ENCODE data around the gene TAX1BP1. TPM values are rescaled to one million over a fixed set of nuclear protein-coding genes. Genes with fewer than 3 reads are reported as not detected.
A peak's percentile ranks its signal among the peaks of the same experiment; 100 is the strongest.

Gene TAX1BP1
- 77.6 and 88.8 TPM in 2 replicates for total RNA-seq

DNA sequence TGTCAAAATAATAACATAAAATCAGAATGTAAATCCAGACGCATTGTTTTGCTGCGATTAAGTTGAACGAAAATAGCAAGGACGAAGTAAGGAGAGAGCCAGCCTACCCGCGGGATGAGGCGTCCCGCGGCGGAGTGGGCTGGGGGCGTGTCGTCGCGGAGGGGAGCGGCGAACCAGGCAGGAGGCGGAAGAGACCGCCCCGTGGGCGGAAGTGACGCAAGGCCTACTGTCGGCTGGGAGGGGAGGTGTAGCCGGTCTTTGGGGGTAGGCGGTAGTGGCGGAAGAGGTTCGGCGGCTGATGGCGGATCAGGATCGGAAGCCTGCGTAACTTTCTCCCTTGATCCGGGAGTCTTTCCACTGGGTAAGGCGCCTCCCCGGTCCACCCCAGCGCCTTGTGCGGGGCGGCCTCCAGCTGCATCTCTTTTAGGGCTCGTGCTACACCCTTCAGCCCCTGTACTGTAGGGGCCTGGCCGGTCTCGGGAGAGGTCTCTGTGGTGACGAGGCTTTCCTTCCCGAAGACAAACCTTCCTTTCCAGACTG, at the start of gene TAX1BP1:
Gene TAX1BP1 (plus strand): TSS at position 254 of the 540 bp plus-strand sequence. CDS start 8,363 bp downstream, outside the sequence.
- DNase-seq, result peak; percentile 96

DNA sequence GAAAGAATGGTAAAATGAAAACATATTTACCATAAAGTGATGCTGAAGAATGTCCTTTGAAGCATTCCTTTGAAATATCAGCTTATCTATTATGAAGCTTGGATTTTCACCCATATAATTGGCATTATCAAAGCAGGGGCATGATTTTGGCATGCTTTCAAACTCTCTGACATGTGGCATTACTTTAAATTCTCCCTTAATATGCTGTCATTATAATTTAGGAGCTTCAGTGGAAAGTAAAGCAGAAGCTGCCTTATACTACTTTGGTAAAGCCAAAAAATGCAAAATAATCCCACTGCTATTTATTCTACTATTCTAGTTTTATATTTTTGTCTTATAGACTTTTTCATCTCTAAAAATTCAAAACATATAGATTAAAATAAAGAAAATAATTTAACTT, 49.3 kb upstream of the TAX1BP1 start:
- DNase-seq, result no peak

DNA sequence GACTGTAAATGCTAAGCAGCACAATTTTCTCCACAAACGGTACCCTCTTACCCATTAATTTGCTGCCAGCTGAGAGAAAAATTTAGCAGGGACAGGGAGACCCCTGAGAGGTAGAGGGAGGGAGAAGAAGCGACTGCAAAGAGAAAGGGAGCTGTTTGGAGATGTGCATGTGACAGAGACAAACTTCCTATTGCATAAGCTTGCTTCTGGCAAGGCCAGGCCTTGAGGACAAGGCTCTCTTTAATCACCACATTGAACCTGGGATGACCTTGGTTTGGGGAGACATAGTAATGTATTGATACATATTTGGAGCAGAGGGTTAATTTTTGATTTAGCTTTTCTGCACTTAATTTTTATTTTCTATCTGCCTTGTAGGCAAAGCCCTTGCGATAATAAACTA, 46.2 kb upstream of the TAX1BP1 start:
- no peak for DNase-seq

DNA sequence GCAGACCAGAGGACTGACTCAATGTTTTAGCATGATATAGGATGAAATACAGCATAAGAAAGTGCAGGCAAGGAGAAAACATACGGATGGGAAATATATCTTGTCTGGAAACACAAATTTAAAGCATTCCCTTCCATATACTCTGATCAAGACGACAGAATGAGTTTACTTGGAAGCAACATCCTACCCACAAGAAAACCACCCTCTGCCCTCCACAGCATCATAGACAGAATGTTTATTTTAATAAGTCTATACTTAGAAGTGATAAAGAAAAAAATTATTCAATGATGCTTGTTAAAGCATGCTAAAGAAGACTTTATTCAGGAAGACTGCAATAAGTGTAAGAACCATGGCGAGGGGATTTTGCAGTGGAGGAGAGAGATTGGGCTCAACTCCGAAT, 44.9 kb upstream of the TAX1BP1 start:
- DNase-seq, result no peak

DNA sequence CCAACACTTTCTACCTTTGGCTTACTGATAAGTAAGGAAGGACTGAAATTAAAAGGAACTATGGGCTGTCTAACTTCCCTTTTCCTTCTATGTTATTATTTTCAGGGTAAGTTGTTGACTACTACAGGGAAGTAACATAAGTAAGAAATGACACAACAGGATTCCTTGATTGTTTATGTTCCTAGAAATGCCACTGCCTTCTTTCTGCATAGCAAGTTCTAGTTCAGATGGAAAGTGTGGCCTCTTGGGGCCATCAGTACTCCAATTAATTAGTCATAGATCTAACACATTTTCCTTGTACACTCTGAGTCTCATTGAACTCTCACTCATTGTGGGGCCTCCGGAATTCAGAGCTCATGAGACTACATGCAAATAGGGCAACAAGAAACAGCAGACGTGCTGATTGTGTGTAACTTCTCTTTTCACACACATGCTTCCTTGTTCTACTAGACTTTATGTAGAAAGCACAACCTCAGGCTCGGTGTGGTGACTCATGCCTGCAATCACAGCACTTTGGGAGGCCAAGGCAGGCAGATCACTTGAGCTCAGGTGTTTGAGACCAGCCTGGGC, 42.0 kb upstream of the TAX1BP1 start:
- DNase-seq, result peak; percentile 10

DNA sequence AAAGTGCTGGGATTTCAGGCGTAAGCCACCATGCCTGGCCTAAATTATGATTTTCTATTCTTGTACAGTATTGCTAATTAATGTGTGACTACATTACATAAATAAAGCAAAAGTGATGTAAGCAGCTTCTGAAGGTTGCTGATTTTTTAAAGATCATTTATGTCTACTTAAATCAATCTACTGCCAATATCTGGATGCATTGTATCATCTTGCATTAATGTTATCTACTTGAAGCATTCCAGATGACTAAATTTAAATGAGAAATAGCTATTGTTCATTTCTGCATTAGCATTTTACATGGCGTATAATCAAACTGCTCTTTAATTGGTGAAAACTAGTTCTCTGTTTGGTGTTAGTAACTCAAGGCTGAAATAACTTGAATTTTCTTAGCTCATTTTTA, 40.2 kb upstream of the TAX1BP1 start:
- no peak for DNase-seq

DNA sequence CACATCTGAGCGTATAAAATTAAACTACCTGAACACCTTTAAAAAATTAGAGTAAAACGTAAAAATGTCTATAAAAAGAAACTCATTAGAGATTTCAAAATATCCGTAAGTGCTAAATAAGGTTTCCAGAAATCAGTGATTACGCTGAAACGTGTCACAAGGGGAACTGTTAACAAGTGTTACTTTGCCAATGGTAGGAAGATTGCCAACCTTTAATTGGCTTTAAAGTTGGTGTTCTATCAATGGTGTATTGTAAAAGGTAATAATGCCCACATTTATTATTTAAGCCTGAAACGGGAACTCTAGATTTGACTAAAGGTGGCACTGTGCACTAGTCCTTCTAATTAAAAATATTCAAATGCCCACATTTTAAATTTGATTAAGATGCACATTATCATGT, 39.5 kb upstream of the TAX1BP1 start:
- no peak for DNase-seq

DNA sequence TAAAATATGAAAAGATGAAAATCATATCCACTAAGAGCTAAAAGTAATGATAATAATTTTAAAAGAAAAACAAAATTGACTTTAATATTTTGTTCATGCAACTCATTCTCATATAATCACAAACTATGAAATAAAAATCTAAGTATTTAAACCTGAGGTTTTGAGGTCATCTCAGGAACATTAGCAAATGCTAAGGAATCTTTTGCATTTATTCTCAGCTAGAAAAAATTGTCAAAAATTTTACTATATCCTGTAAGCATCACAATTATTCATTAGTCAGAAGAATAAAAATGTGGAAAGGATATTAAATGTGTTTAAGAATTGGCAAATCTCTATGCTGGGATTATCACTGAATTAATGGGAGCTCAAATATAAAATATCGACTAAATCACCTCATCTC, 36.8 kb upstream of the TAX1BP1 start:
- DNase-seq, result no peak

DNA sequence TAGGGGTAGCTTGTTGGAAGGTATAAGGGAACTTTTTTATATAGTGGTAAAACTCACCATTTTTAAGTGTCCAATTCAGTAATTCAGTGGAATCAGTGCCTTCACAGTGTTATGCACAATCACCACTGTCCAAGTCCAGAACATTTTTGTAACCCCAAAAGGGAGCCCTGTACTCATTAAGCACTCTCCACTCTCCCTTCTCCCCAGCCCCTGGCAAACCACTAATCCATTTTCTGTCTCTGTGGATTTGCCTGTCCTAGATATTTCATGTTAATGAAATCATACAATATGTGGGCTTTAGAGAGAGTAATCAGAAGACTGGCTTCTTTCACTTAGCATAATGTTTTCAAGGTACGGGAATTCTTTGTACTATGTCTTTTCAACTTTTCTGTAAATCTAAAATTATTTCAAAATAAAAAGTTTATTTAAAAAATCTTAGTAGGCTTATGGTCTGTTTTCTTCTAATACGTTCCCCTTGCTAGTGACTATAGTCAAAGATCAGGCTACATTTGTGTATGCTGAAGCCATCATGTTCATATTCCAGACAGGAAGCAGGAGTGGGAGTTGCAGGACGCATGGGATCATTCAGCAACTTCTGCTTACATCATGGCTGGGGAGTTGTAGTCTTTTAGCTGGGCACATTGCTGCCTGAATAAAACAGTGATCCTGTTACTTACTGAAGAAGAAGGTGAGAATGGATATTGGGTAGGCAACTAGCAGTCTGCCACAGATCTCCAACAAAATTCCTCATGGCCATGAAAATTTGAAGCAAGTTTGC, 35.4 kb upstream of the TAX1BP1 start:
- DNase-seq, result peak; percentile 27

DNA sequence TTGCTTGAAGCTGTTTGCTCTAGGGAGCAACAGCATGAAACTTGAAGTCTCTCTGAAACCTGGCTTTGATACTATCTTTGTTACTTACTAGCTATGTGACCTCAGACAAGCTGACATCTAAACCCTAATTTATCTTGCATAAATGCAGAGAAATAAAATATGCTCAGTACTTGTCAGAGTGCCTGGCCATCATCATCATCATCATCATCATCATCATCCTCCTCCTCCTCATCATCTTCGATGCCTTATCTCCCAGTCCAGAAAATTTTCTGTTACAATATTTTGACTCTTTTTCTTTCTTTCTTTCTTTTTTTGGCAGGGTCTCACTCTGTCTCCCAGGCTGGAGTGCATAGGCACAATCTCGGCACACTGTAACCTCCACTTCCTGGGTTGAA, 34.8 kb upstream of the TAX1BP1 start:
- no peak for DNase-seq

DNA sequence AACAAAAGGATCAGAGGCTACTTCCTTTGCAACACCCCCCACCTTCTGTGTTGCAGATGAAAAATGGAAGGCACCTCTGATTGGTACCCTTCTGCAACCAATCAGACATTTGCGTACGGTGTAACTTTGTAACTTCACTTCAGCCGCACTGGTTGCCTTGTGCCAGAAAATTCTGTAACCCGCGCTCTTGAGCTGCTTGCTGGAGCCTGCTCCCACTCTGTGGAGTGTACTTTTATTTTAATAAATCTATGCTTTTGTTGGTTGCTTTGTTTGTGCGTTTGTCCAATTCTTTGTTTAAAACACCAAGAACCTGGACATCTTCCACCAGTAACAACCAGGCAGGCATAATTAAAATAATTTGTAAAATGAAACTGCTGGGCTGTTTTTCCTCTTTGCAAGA, 31.5 kb upstream of the TAX1BP1 start:
- no peak for DNase-seq

DNA sequence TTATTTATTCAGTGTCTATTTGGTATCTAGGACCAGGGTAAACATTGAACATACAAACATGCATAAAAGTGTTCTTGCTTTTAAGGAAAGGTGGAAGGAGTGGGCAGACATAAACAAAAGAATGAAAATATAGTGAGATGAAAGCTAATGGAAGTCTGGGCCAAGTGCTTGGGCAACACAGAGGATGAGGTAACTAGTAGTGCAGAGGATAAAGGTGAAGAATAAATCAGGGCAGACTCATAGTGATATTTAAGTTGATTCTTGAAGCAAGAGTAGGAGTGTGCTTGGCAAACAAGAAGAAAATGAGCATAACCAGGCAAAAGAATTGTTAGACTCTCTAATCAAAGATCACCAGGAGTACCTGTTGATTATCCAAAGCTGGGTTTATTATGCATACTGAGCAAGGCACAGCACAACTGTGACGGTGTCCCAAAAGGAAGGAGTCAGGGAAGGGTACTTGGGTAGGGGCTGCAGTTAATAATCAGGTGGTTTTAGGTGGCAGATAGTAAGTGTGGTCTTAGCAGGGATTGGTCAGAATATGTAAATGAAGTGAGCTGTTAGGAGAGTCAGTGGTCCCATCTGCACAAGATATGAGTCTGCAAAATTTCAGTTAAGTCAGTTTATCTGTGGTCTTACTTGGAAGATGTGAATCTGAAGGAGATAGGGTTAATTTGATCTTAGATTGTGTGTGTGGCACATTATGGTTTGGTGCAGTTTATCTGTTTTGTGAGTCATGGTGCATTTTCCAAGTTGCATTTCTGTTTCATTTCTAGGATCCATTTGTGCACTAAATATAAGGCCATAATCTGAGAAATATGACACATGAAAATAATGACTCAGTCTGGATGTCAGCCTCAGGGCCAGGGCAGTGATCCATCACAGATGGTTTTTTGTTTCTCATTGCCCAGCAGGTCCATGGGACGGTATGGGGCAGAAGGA, 30.6 kb upstream of the TAX1BP1 start:
- peak; percentile 10 for DNase-seq

DNA sequence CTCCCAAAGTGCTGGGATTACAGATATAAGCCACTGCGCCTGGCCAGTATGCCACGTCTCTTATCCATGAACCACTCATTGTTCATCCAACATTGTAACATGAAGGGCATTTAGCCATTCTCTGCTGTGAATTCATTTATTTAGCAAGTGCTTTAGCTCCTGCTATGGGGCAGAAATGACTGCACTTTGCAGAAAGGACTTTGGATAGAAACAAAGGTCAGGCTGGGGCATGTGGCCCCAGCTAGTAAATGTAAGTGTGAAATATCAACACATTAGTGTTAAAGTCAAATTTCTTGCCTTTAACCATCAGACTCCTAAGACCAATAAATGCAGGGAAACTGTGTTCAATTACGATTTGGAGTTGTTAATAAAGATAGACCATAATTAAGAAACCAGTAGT, 27.7 kb upstream of the TAX1BP1 start:
- DNase-seq, result no peak

DNA sequence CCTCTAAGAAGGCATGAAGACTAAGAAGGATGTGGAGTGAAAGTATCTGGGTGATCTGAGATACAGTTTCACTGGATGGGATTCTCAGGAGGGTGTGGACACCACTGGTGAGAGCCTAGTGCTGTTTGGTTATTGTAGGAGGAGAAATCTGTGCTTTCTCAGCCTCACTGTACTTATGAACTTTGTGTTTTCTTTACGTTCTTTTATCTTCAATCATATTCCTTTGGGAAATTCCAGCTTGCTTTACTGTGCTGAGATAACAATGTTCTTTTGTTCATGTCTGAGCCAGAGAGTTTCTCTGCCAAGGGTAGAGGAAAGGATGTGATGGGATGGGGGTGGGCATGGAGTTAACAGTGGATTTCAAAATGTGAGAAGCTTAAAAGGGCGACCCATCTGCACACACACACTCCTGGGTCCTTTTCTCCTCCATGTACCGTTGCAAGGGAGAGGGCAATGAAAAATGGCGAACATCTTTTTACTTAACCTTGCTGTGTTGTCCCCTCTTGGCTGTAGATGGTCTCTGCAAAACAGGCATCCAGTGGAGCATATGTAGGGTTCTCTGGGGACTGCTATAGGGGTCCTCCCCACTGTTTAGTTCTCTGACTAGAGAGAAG, 25.0 kb upstream of the TAX1BP1 start:
- peak; percentile 75 for DNase-seq

DNA sequence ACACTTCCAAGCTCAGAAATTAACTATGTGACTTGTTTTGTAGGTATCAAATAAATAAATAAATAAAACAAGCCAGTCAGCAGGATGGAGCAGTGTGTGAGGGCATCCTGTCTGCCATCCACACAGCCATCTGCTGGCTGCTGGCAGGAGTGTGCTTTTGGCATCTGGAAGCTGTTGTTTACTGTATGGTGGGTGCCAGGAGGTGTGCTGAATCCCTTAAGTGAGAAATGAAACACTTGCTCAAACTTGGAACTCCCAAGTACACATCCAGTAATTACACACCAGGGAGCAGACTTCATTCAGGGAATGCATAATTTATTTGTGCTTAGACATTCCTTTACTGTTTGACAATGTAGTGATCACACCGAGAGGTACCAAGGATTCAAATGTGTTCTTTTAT, 16.9 kb upstream of the TAX1BP1 start:
- peak; percentile 59 for DNase-seq

DNA sequence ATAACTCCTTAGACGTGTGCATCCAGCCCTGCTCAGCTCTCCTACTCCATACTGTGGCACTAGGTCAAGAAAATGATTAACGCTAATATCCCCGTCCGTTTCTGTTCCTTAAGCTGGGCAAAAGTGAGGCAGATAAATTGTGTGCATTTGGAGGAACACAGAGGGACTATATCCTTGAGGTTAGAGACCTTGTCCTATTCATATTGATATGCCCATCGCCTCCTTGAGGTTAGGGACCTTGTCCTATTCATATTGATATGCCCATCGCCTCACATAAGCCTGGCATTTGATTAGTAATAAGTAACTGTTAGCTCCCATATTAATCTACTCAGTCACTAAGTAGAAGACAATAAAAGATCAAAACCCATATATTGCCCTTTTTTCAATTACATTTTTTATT, 12.9 kb upstream of the TAX1BP1 start:
- no peak for DNase-seq

DNA sequence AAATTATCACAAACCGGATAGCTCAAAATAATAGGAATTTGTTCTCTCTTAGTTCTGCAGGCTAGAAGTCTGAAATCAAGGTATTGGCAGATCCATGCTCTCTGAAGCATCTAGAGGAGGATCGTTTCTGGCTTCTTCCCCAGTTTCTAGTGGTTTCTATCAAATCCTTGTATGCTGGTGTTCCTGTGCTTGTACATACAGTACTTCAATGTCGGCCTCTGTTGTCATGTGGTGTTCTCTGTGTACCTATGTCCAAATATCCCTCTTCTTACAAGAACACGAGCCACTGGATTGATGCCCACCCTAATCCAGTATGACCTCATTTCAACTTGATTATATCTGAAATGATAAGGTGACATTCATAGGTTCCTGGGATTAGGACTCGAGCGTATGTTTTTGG, 9.8 kb upstream of the TAX1BP1 start:
- no peak for DNase-seq

DNA sequence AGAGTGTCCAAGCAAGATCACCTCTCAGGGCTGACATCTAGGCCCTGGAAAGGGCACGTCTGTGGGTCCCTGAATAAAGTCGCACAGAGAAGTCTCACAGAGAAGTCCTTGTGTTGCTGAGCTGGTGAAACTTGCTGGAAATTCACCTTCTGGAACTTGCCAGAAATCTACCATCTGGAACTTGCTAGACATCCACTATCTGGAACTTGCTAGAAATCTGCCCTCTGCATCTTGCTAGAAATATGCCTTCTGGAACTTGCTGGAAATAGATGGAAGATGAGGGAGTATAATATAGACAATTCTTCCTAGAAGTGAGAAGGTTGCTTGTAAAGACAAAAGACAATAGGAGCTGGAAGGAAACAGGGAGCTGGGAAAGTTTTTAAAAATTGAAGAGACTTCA, 5.4 kb upstream of the TAX1BP1 start:
- no peak for DNase-seq

DNA sequence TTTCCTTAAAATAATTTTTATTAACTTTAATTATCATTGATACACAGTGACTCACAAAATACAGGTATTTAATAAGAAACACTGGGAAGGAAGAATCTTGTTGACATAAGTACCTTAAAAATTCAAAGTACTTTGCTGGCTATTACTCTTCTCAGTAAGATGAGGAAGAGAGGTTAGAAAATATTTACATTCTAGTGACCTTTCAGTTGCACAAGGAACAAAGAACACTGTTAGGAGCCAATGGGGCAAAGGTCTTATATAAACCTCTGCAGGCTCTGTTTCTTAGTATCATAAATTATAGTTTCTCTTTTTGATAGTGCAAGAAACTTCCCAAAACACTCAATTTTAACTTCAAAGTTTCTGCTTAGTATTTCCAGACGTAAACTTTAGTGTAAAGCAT, 4.8 kb upstream of the TAX1BP1 start:
- DNase-seq, result no peak

DNA sequence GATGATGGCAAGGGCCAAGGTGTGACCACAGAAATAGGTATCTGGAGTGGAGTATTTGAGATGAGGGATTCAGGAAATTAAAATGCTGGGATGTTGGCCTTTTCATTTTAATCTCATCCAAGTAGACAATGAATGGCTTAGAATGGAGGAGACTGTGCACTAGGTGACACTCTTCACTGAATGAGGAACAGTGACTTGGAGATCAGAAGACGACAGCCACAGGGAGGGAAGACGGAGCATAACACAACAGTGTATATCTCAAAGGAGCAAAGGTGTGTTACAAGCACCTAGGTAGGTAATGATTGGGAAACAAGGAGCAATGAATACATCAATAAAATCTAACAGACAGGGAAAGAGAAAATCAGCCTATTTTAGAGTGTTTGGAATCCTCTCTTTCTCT, 4.1 kb upstream of the TAX1BP1 start:
- no peak for DNase-seq

DNA sequence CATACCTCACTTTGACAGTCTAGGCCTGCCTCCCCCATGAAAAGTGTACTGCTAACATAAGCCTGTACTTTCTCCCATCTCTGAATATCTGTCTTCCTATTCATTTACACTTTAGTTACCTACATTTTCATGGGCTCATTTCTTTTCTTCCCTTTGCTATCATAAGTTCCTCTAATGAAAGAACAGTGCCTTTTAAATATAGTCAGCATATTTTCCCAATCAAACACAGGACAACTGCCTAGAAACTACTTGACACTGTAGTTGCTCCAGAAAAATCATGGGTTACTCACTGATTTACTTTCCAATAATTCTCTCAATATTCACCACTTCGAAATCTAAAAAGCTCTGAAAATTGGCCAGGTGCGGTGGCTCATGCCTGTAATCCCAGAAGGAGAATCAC, 2.8 kb upstream of the TAX1BP1 start:
- DNase-seq, result no peak

DNA sequence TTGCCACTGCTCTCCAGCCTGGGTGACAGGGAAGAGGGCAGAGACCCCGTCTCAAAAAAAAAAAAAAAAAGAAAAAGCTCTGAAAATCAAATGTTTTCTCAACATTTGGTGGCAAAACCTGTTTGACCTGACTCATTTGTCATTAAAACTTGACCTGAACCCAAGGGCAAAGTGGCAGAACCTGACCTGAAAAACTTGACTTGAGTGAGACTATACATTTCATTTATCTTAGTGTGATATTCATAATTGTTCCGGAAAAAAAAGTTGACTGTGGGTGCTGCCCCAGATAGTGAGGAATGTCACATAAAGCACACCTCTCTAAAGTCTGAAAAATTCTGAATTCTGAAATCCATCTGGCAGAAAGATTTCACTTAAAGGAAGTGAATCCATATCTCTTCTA, 2.3 kb upstream of the TAX1BP1 start:
- no peak for DNase-seq
